GM18858 (cell line): ENCODE measurements around the gene EPHB1.
A peak's percentile ranks its signal among the peaks of the same experiment; 100 is the strongest.

Experiments used
- ATAC-seq: cut with Tn5 transposase; IDR thresholded peaks from one replicate; pipeline ENCODE4 v1.9.1; 2021; ENCODE audit not compliant: unreplicated experiment

EPHB1 gene

GRCh38 chr3:134877788-134878187 lies 82.7 kb downstream of the EPHB1 start:
- ATAC-seq = no peak

DNA sequence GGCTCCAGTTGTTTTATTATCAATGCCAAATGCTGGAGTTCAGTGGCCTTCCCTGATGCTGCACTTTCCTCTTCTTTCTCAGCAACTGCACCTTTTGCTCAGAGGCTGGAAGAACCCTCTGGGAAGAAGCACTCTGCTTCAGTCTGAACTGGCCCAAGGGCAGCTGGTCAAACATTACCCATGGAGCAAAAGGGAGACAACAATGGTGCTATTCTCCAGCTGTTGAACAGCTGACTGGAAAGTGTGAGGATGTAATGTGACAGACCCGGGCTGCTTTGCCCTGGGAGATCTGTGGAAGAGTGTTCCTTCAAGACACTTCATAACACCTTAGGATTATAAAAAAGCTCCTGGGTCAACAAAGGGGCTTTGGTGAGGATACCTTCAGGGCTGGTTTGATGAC lies 84.9 kb downstream of the EPHB1 start:
- no peak for ATAC-seq

GRCh38 chr3:134880431-134880830 lies 85.4 kb downstream of the EPHB1 start:
- ATAC-seq = no peak

DNA sequence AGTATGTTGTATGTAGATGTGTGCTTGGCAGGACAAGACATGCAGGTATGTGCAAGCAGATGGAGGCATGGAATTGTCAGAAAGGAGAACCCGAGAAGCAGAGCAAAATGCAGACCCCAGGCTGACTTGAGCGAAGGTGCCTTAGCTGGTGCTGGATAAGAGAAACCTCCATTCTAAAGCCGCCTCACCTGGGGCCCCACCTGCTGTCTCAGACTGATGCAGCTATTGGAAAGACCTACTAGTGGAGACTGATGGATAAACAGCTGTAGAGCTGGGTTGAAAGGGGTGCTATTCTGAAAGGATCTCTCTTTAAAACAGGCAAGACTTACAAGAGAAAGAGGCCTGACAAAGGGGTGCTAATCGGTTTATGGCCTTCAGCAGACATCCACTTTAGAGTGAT lies 86.2 kb downstream of the EPHB1 start:
- no peak for ATAC-seq

GRCh38 chr3:134883697-134884385 lies 88.8 kb downstream of the EPHB1 start:
- no peak for ATAC-seq

GRCh38 chr3:134885877-134886621 lies 91.0 kb downstream of the EPHB1 start:
- ATAC-seq = peak; percentile 83

- no peak for ATAC-seq
These were observed 91.9 kb downstream of the EPHB1 start for GRCh38 chr3:134886991-134887390.

- no peak for ATAC-seq
These were observed 92.5 kb downstream of the EPHB1 start for GRCh38 chr3:134887536-134887935.

DNA sequence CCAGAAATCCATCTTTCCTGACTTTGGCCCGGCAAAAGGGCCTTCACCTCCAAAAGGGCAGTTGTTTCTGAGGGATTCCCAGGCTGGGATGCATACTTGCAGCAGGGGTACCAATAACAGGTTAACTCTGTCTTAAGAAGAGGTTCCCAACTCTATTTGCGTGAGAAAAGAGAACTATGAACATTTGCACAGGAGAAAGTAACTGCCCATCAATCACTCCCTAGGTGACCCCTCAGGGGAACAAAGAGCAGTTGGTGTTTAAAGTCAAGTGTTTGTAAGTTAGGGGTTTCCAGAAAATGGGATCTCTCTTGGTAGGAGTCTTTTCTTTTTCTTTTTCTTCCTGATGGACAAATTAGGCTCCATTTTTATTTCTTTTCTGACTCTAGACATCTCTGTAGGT lies 97.3 kb downstream of the EPHB1 start:
- ATAC-seq = no peak

- no peak for ATAC-seq
These were observed 97.7 kb downstream of the EPHB1 start for GRCh38 chr3:134892761-134893160.

DNA sequence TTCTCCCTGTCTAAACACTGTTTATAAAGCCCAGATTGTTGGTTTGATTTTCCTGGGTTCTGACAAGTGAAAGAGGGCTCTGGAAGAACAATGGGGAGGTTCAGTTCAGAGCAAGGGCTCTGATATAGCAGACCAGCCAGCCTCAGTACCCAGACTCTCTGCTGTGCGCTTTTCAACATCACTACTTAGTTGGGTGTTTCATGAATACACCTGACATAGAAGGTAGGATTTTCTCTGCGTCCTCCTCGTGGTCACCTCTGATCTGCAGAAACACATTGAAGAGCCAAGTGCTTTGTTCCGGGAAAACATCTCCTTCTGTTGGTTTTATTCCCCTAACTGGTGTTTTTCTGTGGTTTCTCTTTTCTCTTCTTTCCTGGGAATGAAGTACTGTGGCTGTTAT lies 99.5 kb downstream of the EPHB1 start:
- ATAC-seq = no peak

DNA sequence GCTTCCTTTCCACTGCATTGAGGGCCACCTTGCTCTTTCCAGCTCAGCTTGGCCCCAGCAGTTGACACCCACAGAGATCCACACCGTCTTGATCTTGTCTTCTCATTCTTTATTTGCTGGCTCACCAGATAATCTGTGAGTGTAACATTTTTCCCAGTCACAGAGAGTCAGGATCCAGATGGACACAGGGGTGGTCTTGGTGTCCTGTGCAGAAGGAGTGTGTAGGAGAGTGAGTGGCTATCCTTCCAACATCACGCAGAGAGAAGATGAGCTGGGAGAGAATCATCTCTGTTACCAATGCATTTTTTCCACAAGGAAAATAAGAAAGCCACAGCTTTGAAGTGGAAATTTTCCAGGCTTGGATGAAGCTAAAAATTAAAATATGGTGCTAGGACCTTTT lies 100.1 kb downstream of the EPHB1 start:
- ATAC-seq = no peak

DNA sequence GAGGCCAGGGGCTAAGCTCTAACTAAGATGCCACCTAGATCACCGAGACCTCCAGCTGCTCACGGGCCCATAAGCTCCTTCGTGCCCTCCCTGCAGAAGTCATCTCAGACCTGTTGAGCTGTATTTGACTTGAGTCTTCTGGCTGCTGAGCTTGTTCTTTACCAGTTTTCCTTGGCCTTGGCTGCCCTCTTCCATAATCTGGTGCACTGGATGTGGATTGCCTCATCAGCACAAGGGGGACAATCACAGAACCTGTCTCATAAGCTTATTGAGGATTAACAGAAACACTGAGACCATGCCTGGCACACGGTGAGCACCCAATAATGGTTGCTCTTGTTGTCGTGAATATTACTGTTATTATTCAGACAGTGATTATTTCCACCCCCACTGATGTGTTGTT lies 101.1 kb downstream of the EPHB1 start:
- no peak for ATAC-seq

- no peak for ATAC-seq
These were observed 101.6 kb downstream of the EPHB1 start for GRCh38 chr3:134896696-134897095.

GRCh38 chr3:134897391-134898141 lies 102.5 kb downstream of the EPHB1 start:
- no peak for ATAC-seq

- no peak for ATAC-seq
These were observed 103.2 kb downstream of the EPHB1 start for GRCh38 chr3:134898181-134898754.

DNA sequence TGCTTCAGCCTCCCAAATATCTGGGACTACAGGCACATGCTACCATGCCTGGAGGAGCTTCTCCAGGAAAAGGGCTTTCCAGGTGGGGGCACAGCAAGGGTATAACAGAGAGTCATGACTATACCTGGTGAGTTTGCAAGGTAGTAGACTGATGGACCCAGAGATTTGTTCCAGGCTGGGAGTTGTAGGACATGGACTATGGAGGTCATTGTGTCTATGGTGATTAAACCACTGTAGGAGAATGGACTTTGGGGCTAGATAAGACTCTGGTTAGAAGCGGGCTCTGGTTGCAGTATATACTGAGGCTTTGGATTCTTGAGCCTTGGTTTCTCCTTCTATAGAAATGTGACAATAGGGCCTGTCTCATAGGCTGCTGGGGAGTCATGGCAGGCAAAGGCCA lies 104.7 kb downstream of the EPHB1 start:
- ATAC-seq = no peak

DNA sequence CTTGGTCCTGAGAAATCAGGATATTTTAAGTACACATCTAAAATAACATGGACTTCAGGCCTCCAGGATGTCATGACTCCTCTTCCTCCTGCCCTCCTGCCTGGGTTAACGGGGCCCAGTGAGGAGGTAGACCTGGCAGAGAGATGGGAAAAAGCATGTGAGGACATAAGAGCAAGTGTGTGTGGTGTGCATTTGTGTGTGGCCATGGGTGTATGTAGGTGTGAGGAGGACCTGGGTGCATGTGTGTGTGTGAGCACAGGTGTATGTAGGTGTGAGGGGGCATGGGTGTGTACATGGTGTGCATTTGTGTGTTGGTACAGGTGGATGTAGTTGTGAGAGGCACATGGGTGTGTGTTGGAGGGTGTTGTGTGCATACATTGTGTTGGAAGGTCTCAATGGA lies 105.4 kb downstream of the EPHB1 start:
- no peak for ATAC-seq

GRCh38 chr3:134901461-134901860 lies 106.4 kb downstream of the EPHB1 start:
- no peak for ATAC-seq

- ATAC-seq = peak; percentile 2
These were observed 108.8 kb downstream of the EPHB1 start for GRCh38 chr3:134903837-134904236.

DNA sequence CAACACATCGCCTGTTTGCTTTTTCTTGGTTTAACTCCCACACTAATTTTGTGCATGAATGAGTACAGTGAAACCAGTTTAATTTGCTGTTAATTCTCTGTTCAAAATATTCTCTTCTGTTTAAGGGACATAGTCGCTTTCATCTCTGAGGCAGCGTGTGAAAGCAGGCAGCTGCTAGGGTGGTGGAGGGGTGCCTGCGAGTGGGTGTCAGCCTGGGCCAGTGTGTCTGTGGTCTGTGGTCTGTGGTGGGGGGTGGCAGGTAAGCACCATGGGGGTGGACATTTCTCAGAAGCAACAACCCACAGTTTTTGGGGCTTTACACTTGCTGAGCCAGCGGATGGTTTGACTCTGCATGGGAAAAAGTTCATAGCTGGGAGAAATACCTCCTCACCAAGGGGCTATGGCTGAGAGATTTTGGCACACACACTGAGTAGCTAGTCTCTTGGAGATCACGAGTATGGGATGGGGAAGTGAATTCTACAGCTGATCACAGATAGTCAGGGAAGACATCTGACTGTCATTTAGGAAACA lies 109.2 kb downstream of the EPHB1 start:
- peak; percentile 91 for ATAC-seq
